Parathyroid adenoma (tissue), 2 donors: Measurements from ENCODE around the gene EDEM3.
"Not testable (repeated sequence)": the region's sequence is repeated elsewhere in the genome, so short reads cannot be mapped to it uniquely, and the experiment has no call there.

ENCODE experiments used
- H2AFZ ChIP-seq: fragments of 300-600 bp; sonication (generic); one replicate; pipeline ENCODE4 v1.7.0; 2017; ENCODE audit warnings: antibody characterized with exemption, mild to moderate bottlenecking
- H3K27ac ChIP-seq: fragments of 300-600 bp; sonication (generic); one replicate; pipeline ENCODE4 v1.7.0; 2017
- H3K27me3 ChIP-seq: fragments of 300-600 bp; sonication (generic); one replicate; pipeline ENCODE4 v1.7.0; 2017; ENCODE audit warnings: low read length; ENCODE audit not compliant: control insufficient read depth, insufficient read depth
- H3K36me3 ChIP-seq: fragments of 300-600 bp; sonication (generic); one replicate; pipeline ENCODE4 v1.7.0; 2017; ENCODE audit warnings: low read length; ENCODE audit not compliant: control insufficient read depth, insufficient read depth
- H3K4me1 ChIP-seq: fragments of 300-600 bp; sonication (generic); one replicate; pipeline ENCODE4 v1.7.0; 2017; ENCODE audit warnings: control low read depth
- H3K4me2 ChIP-seq: fragments of 300-600 bp; sonication (generic); one replicate; pipeline ENCODE4 v1.7.0; 2017; ENCODE audit warnings: low read length
- H3K4me3 ChIP-seq: fragments of 300-600 bp; sonication (generic); one replicate; pipeline ENCODE4 v1.7.0; 2017; ENCODE audit warnings: low read depth, low read length
- H3K79me2 ChIP-seq: fragments of 300-600 bp; sonication (generic); one replicate; pipeline ENCODE4 v1.7.0; 2017; ENCODE audit warnings: control low read depth
- H3K9ac ChIP-seq: fragments of 300-600 bp; sonication (generic); one replicate; pipeline ENCODE4 v1.7.0; 2017; ENCODE audit warnings: mild to moderate bottlenecking
- H3K9me3 ChIP-seq: fragments of 300-600 bp; sonication (generic); one replicate; pipeline ENCODE4 v1.7.0; 2017; ENCODE audit warnings: low read length; ENCODE audit not compliant: control insufficient read depth
- TF ChIP-seq, protein P1 (sequence below): fragments of 300-600 bp; sonication (generic); IDR thresholded peaks from one replicate; pipeline ENCODE4 v1.7.0; 2017; ENCODE audit warnings: antibody characterized with exemption, mild to moderate bottlenecking
- donor health status: primary hyperparathyroidism.

Gene EDEM3

DNA sequence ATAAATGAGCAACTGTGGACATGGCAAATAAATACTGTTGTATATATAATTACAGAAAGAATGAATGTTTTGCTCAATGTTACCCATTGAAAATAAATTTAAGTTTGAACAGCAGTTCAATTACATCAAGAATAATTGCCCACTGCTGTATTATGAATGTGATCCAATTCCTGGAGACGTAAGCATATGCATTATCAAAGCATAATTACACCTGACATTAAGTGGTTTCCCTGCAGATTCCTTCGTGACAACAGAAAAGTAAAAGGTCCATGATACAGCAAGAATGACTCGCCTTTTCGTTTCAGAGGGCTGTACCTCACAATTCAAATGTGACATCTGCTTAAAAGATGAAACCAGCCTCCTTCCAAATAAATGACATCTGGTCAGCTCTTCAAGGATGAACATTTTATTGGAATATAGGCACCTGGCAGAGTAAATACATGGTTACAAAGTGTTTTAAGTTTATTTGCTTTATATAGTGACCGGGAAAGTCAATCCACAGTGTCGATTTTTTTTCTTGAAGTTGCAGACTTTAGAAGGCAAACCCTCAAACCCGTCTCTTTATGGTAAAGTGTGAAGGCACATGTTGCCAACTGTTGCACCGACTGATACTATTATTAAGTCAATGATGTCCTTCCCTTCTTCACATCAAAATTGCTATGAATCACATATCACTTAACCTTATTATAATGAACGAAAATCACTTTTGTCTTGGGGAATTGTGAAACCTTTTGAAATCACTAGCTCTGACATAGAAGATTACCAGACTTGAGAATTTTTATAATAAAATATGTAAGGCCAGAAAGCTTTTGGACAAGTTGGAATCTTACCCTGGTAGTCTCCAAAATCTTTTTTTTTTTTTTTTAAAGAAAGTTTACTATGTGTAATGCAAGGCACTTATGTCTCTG is 36.2 kb upstream of the EDEM3 start:
- Histone ChIP-seq H3K79me2 (no peaks in the 10 kb centered on the region), H3K4me3 (no peak overlapping the region), H3K9me3 (no peaks in the 10 kb centered on the region), H3K27me3 (no peaks in the 10 kb centered on the region), H3K9ac (no peak overlapping the region), H3K36me3 (no peaks in the 10 kb centered on the region), H2AFZ (no peak overlapping the region), H3K27ac (no peak overlapping the region), H3K4me1 (no peaks in the 10 kb centered on the region), H3K4me2 (no peak overlapping the region)
- TF ChIP-seq, protein P1, sequence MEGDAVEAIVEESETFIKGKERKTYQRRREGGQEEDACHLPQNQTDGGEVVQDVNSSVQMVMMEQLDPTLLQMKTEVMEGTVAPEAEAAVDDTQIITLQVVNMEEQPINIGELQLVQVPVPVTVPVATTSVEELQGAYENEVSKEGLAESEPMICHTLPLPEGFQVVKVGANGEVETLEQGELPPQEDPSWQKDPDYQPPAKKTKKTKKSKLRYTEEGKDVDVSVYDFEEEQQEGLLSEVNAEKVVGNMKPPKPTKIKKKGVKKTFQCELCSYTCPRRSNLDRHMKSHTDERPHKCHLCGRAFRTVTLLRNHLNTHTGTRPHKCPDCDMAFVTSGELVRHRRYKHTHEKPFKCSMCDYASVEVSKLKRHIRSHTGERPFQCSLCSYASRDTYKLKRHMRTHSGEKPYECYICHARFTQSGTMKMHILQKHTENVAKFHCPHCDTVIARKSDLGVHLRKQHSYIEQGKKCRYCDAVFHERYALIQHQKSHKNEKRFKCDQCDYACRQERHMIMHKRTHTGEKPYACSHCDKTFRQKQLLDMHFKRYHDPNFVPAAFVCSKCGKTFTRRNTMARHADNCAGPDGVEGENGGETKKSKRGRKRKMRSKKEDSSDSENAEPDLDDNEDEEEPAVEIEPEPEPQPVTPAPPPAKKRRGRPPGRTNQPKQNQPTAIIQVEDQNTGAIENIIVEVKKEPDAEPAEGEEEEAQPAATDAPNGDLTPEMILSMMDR = no peak

DNA sequence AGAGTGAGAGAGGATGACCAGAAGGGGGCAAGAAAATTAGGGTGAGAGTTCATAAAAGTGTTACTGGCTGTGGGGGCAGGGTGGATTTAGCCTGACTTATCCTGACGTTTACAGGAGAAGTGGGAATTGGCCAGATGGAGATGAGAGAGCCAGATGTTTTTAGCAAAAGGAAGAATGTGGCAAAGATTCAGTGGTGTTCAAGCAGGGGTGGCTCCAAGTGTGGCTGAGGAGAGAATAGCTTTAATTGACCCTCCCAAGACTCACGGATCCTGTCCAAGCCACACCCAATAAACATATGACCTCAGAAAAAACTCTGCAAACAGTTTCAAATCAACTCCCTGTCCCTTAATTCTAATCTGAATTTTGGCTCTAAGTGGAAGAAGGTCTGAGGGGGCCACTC is 35.2 kb upstream of the EDEM3 start:
- Histone ChIP-seq H3K36me3 (no peaks in the 10 kb centered on the region), H3K27me3 (no peaks in the 10 kb centered on the region), H3K4me2 (no peak overlapping the region), H3K27ac (no peak overlapping the region), H2AFZ (no peak overlapping the region), H3K79me2 (no peaks in the 10 kb centered on the region), H3K9ac (no peak overlapping the region), H3K4me3 (no peak overlapping the region), H3K9me3 (no peaks in the 10 kb centered on the region), H3K4me1 (no peaks in the 10 kb centered on the region)
- TF ChIP-seq, protein P1 = no peak

GRCh38 chr1:184788970-184789369 is 34.3 kb upstream of the EDEM3 start:
- Histone ChIP-seq H3K4me2 (no peak overlapping the region), H3K4me1 (no peaks in the 10 kb centered on the region), H3K9ac (no peak overlapping the region), H3K79me2 (no peaks in the 10 kb centered on the region), H3K4me3 (no peak overlapping the region), H3K36me3 (no peaks in the 10 kb centered on the region), H3K27me3 (no peaks in the 10 kb centered on the region), H3K27ac (no peak overlapping the region), H3K9me3 (no peaks in the 10 kb centered on the region), H2AFZ (no peak overlapping the region)
- TF ChIP-seq, protein P1 = no peak

DNA sequence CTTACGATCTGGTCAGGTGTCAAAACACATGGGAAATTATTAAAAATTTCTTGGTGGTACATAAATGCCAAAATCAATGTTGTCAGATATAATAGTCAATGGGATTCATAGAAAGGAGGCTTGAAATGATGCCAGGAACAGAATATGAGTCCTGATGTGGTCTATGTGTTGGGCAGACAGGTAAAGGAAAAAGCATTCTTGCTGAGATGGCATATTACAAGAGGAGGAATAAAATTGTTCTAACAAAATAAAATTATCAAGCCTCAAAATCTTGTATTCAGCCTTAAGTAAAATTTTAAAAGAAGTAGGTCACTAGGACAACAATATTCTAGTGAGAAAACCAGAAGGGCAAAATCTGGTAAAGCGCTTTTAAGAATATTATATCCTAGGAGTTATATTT is 30.9 kb upstream of the EDEM3 start:
- Histone ChIP-seq H3K4me3 (no peak overlapping the region), H3K4me1 (no peaks in the 10 kb centered on the region), H2AFZ (no peak overlapping the region), H3K4me2 (no peak overlapping the region), H3K27me3 (no peaks in the 10 kb centered on the region), H3K36me3 (no peaks in the 10 kb centered on the region), H3K9ac (no peak overlapping the region), H3K9me3 (no peaks in the 10 kb centered on the region), H3K27ac (no peak overlapping the region), H3K79me2 (no peaks in the 10 kb centered on the region)
- TF ChIP-seq, protein P1 = no peak

- not testable (repeated sequence) for H3K36me3 ChIP-seq, H3K27ac ChIP-seq, H3K79me2 ChIP-seq, H2AFZ ChIP-seq, H3K27me3 ChIP-seq, H3K4me1 ChIP-seq, H3K9ac ChIP-seq, H3K4me2 ChIP-seq, H3K4me3 ChIP-seq, H3K9me3 ChIP-seq
These were observed 29.1 kb upstream of the EDEM3 start for GRCh38 chr1:184783723-184784122.
